WTC11 (cell line): ENCODE data around the gene GRK1. TPM values are rescaled to one million over a fixed set of nuclear protein-coding genes. Genes with fewer than 3 reads are reported as not detected.

Source experiments
- ATAC-seq: fragments of 200-7000 bp; cut with Tn5 transposase; 2 replicates; pipeline ENCODE4 v1.10.0; 2021; ENCODE audit warnings: mild to moderate bottlenecking, moderate library complexity
- CTCF ChIA-PET: fragments of 300-600 bp; sonication (Branson Sonifier 250); formaldehyde crosslinking; loops from one replicate; lab custom pipeline; 2021; ENCODE audit warnings: antibody characterized with exemption; lab: Charles Lee
- POLR2A ChIA-PET: fragments of 350-600 bp; sonication (Branson Sonifier 250); formaldehyde crosslinking; loops from one replicate; lab custom pipeline; 2021; ENCODE audit warnings: antibody characterized with exemption; lab: Charles Lee
- DNase-seq: peaks from one replicate; pipeline ENCODE4 v3.0.0; 2021; ENCODE audit warnings: low spot score
- H3K27ac Mint-ChIP-seq: 2 replicates; pipeline ENCODE4 v1.8.0; 2021; ENCODE audit warnings: mixed read lengths
- H3K27me3 Mint-ChIP-seq: 2 replicates; pipeline ENCODE4 v1.8.0; 2021; ENCODE audit warnings: low read depth, mild to moderate bottlenecking, moderate library complexity, mixed read lengths
- H3K36me3 Mint-ChIP-seq: 2 replicates; pipeline ENCODE4 v1.8.0; 2021; ENCODE audit warnings: mixed read lengths
- H3K4me1 Mint-ChIP-seq: 2 replicates; pipeline ENCODE4 v1.8.0; 2022; ENCODE audit warnings: mixed read lengths
- H3K4me3 Mint-ChIP-seq: 2 replicates; pipeline ENCODE4 v1.8.0; 2021; ENCODE audit warnings: mild to moderate bottlenecking, moderate library complexity, mixed read lengths
- H3K9me3 Mint-ChIP-seq: 2 replicates; pipeline ENCODE4 v1.8.0; 2021; ENCODE audit warnings: mixed read lengths
- ARID4B ChIP-seq: sonication (generic); formaldehyde crosslinking; IDR thresholded peaks from 2 replicates; pipeline ENCODE4 v1.8.0; 2023; ENCODE audit warnings: missing genetic modification reagents, mild to moderate bottlenecking, borderline replicate concordance
- E2F1 ChIP-seq: sonication (generic); formaldehyde crosslinking; IDR thresholded peaks from 2 replicates; pipeline ENCODE4 v1.8.0; 2022; ENCODE audit warnings: mild to moderate bottlenecking, missing genetic modification reagents
- E2F4 ChIP-seq: sonication (generic); formaldehyde crosslinking; IDR thresholded peaks from 2 replicates; pipeline ENCODE4 v1.8.1; 2022; ENCODE audit warnings: low read depth, mild to moderate bottlenecking, moderate library complexity, missing genetic modification reagents, borderline replicate concordance
- FOXP1 ChIP-seq: sonication (generic); formaldehyde crosslinking; IDR thresholded peaks from 2 replicates; pipeline ENCODE4 v1.8.0; 2022; ENCODE audit warnings: missing genetic modification reagents, mild to moderate bottlenecking, moderate library complexity, borderline replicate concordance
- JUN ChIP-seq: sonication (generic); formaldehyde crosslinking; IDR thresholded peaks from 2 replicates; pipeline ENCODE4 v1.8.0; 2023; ENCODE audit warnings: mild to moderate bottlenecking, missing genetic modification reagents
- MYBL2 ChIP-seq: sonication (generic); formaldehyde crosslinking; IDR thresholded peaks from 2 replicates; pipeline ENCODE4 v1.8.1; 2023; ENCODE audit warnings: mild to moderate bottlenecking, moderate library complexity, missing genetic modification reagents
- OVOL2 ChIP-seq: fragments of 250-450 bp; sonication (Bioruptor Pico); IDR thresholded peaks from 2 replicates; pipeline ENCODE4 v1.9.0; 2021; ENCODE audit warnings: mild to moderate bottlenecking, borderline replicate concordance
- PREB ChIP-seq: sonication (generic); formaldehyde crosslinking; IDR thresholded peaks from 2 replicates; pipeline ENCODE4 v1.8.1; 2022; ENCODE audit warnings: mild to moderate bottlenecking, missing genetic modification reagents, moderate library complexity, borderline replicate concordance
- ZNF263 ChIP-seq: sonication (generic); formaldehyde crosslinking; IDR thresholded peaks from 2 replicates; pipeline ENCODE4 v1.8.1; 2022; ENCODE audit warnings: low read depth, mild to moderate bottlenecking, moderate library complexity, missing genetic modification reagents
- total RNA-seq: library from RNA; stranded (reverse); gene quantifications from 3 replicates; pipeline ENCODE4 v1.2.3, GENCODE V29; 2021

GRK1 gene
- total RNA-seq, 1 experiment from 2014 or later, result 0.17 TPM

- TF ChIP-seq ARID4B (CRISPR knock-in tag), result no peak
Observed at GRCh38 chr13:113665597-113666328, 1.3 kb upstream of the GRK1 start (continued).

GRCh38 chr13:113666329-113666670 lies 719 bp upstream of the GRK1 start:
- no peak overlapping the region for H3K4me3 Mint-ChIP-seq
- TF ChIP-seq PREB (CRISPR knock-in tag), result no peak
- TF ChIP-seq, all 79 proteins: peak for 0
- CTCF ChIA-PET, result interaction anchor here (1.5 to 2.7 kb wide), 3 partner anchors 58 to 136 kb away, joined by 3 to 15 read pairs (median 5); no protein-coding TSS in a partner anchor

GRCh38 chr13:113667771-113668490 lies 912 bp downstream of the GRK1 start:
- ChIA-PET CTCF (interaction anchor here (1.5 to 2.7 kb wide), 2 partner anchors 57 to 134 kb away, joined by 3 to 15 read pairs; no protein-coding TSS in a partner anchor), POLR2A (no interaction called here)
- Mint-ChIP-seq H3K4me1 (no peaks in the 10 kb centered on the region), H3K27me3 (no peaks in the 10 kb centered on the region), H3K4me3 (no peak overlapping the region), H3K27ac (no peak overlapping the region), H3K9me3 (peaks cover 5% of the 10 kb centered on the region), H3K36me3 (no peaks in the 10 kb centered on the region)
- DNase-seq (peak; percentile 5), ATAC-seq (no peak)
- TF ChIP-seq JUN (CRISPR knock-in tag) (no peak), E2F1 (CRISPR knock-in tag) (no peak), E2F4 (CRISPR knock-in tag) (no peak), OVOL2 (CRISPR knock-in tag) (no peak), MYBL2 (CRISPR knock-in tag) (no peak), ZNF263 (CRISPR knock-in tag) (no peak), FOXP1 (CRISPR knock-in tag) (no peak)

More at GRCh38 chr13:113666329-113666670, 719 bp upstream of the GRK1 start:
- no peaks in the 10 kb centered on the region for H3K36me3 Mint-ChIP-seq
- no peak overlapping the region for H3K27ac Mint-ChIP-seq
- POLR2A ChIA-PET, result no interaction called here
- no peaks in the 10 kb centered on the region for H3K27me3 Mint-ChIP-seq
- no peak for DNase-seq
- no peak for ATAC-seq
- H3K4me1 Mint-ChIP-seq, result no peaks in the 10 kb centered on the region
- peaks cover 12% of the 10 kb centered on the region for H3K9me3 Mint-ChIP-seq
